A549 (cell line): ENCODE data around the gene SRGAP3. TPM values are rescaled to one million over a fixed set of nuclear protein-coding genes. Genes with fewer than 3 reads are reported as not detected.

Experiments
- ATAC-seq, 2 experiments: fragments of 200-7000 bp in 1 of 2; fragments of >200 bp in 1 of 2; cut with Nextera tagmentation in 1 of 2; cut with Tn5 transposase in 1 of 2; 3 replicates each; pipeline versions ENCODE4 v1.8.0 to v1.9.1; 2018 to 2020; ENCODE audit warnings: mild to moderate bottlenecking in 1 of 2, moderate library complexity in 1 of 2
- CTCF ChIA-PET: fragments of 300-600 bp; sonication (Branson Sonifier 250); formaldehyde crosslinking; extraction: SDS; loops from one replicate; lab custom pipeline; 2021; ENCODE audit warnings: antibody characterized with exemption, inconsistent platforms; lab: Yijun Ruan, JAX
- POLR2A ChIA-PET: fragments of 350-600 bp; formaldehyde crosslinking; extraction: SDS; loops from one replicate; lab custom pipeline; 2021; ENCODE audit warnings: antibody characterized with exemption, inconsistent platforms; lab: Yijun Ruan, JAX
- DNase-seq, 2 experiments: peaks; one replicate each; pipeline versions ENCODE4 v3.0.0 to v3.0.0-alpha.2; 2011 to 2016; ENCODE audit warnings: low read depth in 1 of 2, low spot score in 1 of 2
- FAIRE-seq: peaks from 2 replicates; lab custom pipeline; 2011; peaks lifted over from hg19 to GRCh38; lab: Jason Lieb, UNC
- H3K27ac ChIP-seq, 2 experiments: fragments of >200 bp; sonication (Bioruptor Twin); formaldehyde crosslinking; 3 replicates each; pipeline ENCODE4 v1.5.1; 2016 to 2017
- H3K4me1 ChIP-seq: fragments of >200 bp; sonication (Bioruptor Twin); formaldehyde crosslinking; 3 replicates; pipeline ENCODE4 v1.6.1; 2016
- H3K4me2 ChIP-seq: fragments of >200 bp; sonication (Bioruptor Twin); formaldehyde crosslinking; 3 replicates; pipeline ENCODE4 v1.6.1; 2016
- H3K4me3 ChIP-seq: fragments of >200 bp; sonication (Bioruptor Twin); formaldehyde crosslinking; 3 replicates; pipeline ENCODE4 v1.5.1; 2016
- H3K9me3 ChIP-seq: fragments of >200 bp; sonication (Bioruptor Twin); formaldehyde crosslinking; 3 replicates; pipeline ENCODE4 v1.6.1; 2016
- ATOH8 ChIP-seq: fragments of 250-450 bp; sonication (Bioruptor Pico); IDR thresholded peaks from 2 replicates; pipeline ENCODE4 v1.5.0; 2020; ENCODE audit warnings: low read depth, mild to moderate bottlenecking, moderate library complexity
- BCL3 ChIP-seq: fragments of >200 bp; sonication (Bioruptor Twin); formaldehyde crosslinking; IDR thresholded peaks from 3 replicates; pipeline ENCODE4 v1.6.1; 2016
- BHLHE40 ChIP-seq: IDR thresholded peaks from 2 replicates; pipeline ENCODE4 v1.6.1; 2012; ENCODE audit warnings: low read depth, low read length, inconsistent platforms
- CEBPB ChIP-seq, 2 experiments: fragments of >200 bp in 1 of 2; sonication (Bioruptor Twin) in 1 of 2; formaldehyde crosslinking in 1 of 2; IDR thresholded peaks; 2 replicates each; pipeline ENCODE4 v1.6.1; 2012 to 2016
- E2F6 ChIP-seq: IDR thresholded peaks from 2 replicates; pipeline ENCODE4 v1.6.1; 2012; ENCODE audit warnings: low read depth, borderline replicate concordance
- EHF ChIP-seq: fragments of 250-450 bp; sonication (Bioruptor Pico); IDR thresholded peaks from 2 replicates; pipeline ENCODE4 v1.5.0; 2020; ENCODE audit warnings: mild to moderate bottlenecking
- EHMT2 ChIP-seq: fragments of 200-600 bp; sonication (generic); IDR thresholded peaks from 2 replicates; pipeline ENCODE4 v1.6.1; 2016; ENCODE audit warnings: antibody characterized with exemption, low read depth, mild to moderate bottlenecking, moderate library complexity
- ESRRA ChIP-seq: fragments of 150-350 bp; IDR thresholded peaks from 2 replicates; pipeline ENCODE4 v1.6.1; 2014; ENCODE audit warnings: mild to moderate bottlenecking, low read length, borderline replicate concordance
- HEYL ChIP-seq: fragments of 250-450 bp; sonication (Bioruptor Pico); IDR thresholded peaks from 2 replicates; pipeline ENCODE4 v1.8.0; 2021; ENCODE audit warnings: mild to moderate bottlenecking, moderate library complexity
- HOXA7 ChIP-seq: fragments of 250-450 bp; sonication (Bioruptor Pico); IDR thresholded peaks from 2 replicates; pipeline ENCODE4 v1.5.0; 2020; ENCODE audit warnings: mild to moderate bottlenecking, moderate library complexity
- HOXB13 ChIP-seq: fragments of 250-450 bp; sonication (Bioruptor Pico); IDR thresholded peaks from 2 replicates; pipeline ENCODE4 v1.5.0; 2020; ENCODE audit warnings: low read depth, mild to moderate bottlenecking, moderate library complexity
- JUNB ChIP-seq: fragments of >200 bp; sonication (Bioruptor Twin); formaldehyde crosslinking; IDR thresholded peaks from 2 replicates; pipeline ENCODE4 v1.6.1; 2016
- KDM5A ChIP-seq: fragments of 200-600 bp; sonication (generic); IDR thresholded peaks from 2 replicates; pipeline ENCODE4 v1.6.1; 2016; ENCODE audit warnings: antibody characterized with exemption, mild to moderate bottlenecking
- MAFK ChIP-seq: fragments of 450-650 bp; IDR thresholded peaks from 2 replicates; pipeline ENCODE4 v1.6.1; 2014; ENCODE audit not compliant: partially characterized antibody
- POLR2A ChIP-seq: IDR thresholded peaks from 2 replicates; pipeline ENCODE4 v1.6.1; 2012; ENCODE audit warnings: mild to moderate bottlenecking, low read length
- RFX5 ChIP-seq: fragments of 450-650 bp; IDR thresholded peaks from 2 replicates; pipeline ENCODE4 v1.7.1; 2014; ENCODE audit warnings: antibody characterized with exemption, mild to moderate bottlenecking, moderate library complexity
- RNF2 ChIP-seq: fragments of 200-600 bp; sonication (generic); IDR thresholded peaks from 2 replicates; pipeline ENCODE4 v1.6.1; 2016; ENCODE audit warnings: low read depth, mild to moderate bottlenecking, antibody characterized with exemption, moderate library complexity, borderline replicate concordance
- TP53 ChIP-seq: fragments of 250-450 bp; sonication (Bioruptor Pico); IDR thresholded peaks from 2 replicates; pipeline ENCODE4 v1.5.0; 2021; ENCODE audit warnings: mild to moderate bottlenecking, moderate library complexity
- ZFP36 ChIP-seq: fragments of 450-650 bp; IDR thresholded peaks from 2 replicates; pipeline ENCODE4 v1.6.1; 2014; ENCODE audit warnings: borderline replicate concordance; ENCODE audit not compliant: partially characterized antibody
- ZNF302 ChIP-seq: fragments of 250-450 bp; sonication (Bioruptor Pico); IDR thresholded peaks from 2 replicates; pipeline ENCODE4 v1.9.0; 2021; ENCODE audit warnings: inconsistent platforms, mild to moderate bottlenecking, moderate library complexity
- ZSCAN20 ChIP-seq: fragments of 250-450 bp; sonication (Bioruptor Pico); IDR thresholded peaks from 2 replicates; pipeline ENCODE4 v1.8.0; 2022; ENCODE audit warnings: mild to moderate bottlenecking, moderate library complexity
- WGBS: methylation state at CpG from one replicate; pipeline ENCODE4 v1.1.6; 2017; ENCODE audit errors: missing lambda C conversion rate; 5-methylcytosine and 5-hydroxymethylcytosine counted together
- polyA plus RNA-seq, 4 experiments: library from polyadenylated mRNA; depleted of rRNA in 3 of 4; stranded (reverse); fragments of >200 nt; fragmentation: RNase III in 1 of 4; extraction: RNeasy Plus Mini Kit Qiagen cat#74134 plus additional on column Dnase treatment in 1 of 4; gene quantifications; 2 replicates in 3 of 4; 3 replicates in 1 of 4; pipeline ENCODE4 v1.2.3, GENCODE V29; 2011 to 2017
- TF ChIP-seq, protein P1 (sequence below): fragments of 200-600 bp; sonication (generic); IDR thresholded peaks from 2 replicates; pipeline ENCODE4 v1.6.1; 2016; ENCODE audit warnings: antibody characterized with exemption, mild to moderate bottlenecking, moderate library complexity

The SRGAP3 gene
- polyA plus RNA-seq, 2 of the 4 experiments (the other 2 are of a cell fraction) = 1.6 to 2.5 TPM

DNA sequence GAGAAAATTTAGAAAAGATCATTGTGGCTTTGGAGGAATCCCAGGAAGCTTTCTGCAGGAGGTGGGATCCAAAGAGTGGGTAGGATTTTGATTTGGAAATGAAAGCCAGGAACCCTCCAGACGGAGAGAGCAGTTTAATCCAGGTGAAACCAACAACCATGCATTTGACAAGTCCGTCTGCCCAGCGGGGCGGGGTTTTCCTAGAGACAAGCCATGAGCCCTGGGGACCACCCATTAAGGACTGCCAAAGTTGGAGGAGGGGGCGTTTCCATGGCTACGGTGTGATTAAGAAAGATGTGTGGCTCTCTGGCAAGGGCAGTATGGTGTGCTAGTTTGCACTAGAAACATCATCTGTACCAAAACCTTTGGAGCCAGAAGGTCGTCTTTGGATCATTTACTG, 53.4 kb downstream of the SRGAP3 start (continued):
- no peak for TF ChIP-seq CEBPB (IDR thresholded peaks at IDR 0.05)
- TF ChIP-seq ZSCAN20 (CRISPR knock-in tag) = no peak
- TF ChIP-seq, protein P1, sequence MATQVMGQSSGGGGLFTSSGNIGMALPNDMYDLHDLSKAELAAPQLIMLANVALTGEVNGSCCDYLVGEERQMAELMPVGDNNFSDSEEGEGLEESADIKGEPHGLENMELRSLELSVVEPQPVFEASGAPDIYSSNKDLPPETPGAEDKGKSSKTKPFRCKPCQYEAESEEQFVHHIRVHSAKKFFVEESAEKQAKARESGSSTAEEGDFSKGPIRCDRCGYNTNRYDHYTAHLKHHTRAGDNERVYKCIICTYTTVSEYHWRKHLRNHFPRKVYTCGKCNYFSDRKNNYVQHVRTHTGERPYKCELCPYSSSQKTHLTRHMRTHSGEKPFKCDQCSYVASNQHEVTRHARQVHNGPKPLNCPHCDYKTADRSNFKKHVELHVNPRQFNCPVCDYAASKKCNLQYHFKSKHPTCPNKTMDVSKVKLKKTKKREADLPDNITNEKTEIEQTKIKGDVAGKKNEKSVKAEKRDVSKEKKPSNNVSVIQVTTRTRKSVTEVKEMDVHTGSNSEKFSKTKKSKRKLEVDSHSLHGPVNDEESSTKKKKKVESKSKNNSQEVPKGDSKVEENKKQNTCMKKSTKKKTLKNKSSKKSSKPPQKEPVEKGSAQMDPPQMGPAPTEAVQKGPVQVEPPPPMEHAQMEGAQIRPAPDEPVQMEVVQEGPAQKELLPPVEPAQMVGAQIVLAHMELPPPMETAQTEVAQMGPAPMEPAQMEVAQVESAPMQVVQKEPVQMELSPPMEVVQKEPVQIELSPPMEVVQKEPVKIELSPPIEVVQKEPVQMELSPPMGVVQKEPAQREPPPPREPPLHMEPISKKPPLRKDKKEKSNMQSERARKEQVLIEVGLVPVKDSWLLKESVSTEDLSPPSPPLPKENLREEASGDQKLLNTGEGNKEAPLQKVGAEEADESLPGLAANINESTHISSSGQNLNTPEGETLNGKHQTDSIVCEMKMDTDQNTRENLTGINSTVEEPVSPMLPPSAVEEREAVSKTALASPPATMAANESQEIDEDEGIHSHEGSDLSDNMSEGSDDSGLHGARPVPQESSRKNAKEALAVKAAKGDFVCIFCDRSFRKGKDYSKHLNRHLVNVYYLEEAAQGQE = no peak

- H3K9me3 ChIP-seq = no peaks in the 10 kb centered on the region
- no peak overlapping the region for H3K27ac ChIP-seq
- DNase-seq = no peak
- FAIRE-seq = no peak
- TF ChIP-seq TP53 (CRISPR knock-in tag) (no peak), MAFK (no peak), EHF (CRISPR knock-in tag) (no peak), RFX5 (no peak), ZSCAN20 (CRISPR knock-in tag) (no peak), ZNF302 (CRISPR knock-in tag) (no peak), BCL3 (no peak), POLR2A (no peak)
- H3K4me1 ChIP-seq = no peaks in the 10 kb centered on the region
- H3K4me3 ChIP-seq = no peak overlapping the region
- ChIA-PET CTCF (interaction anchor here (1.3 kb wide), 1 partner anchor 30 kb away, joined by 3 read pairs; no protein-coding TSS in a partner anchor), POLR2A (no interaction called here)
- ATAC-seq = no peak
- H3K4me2 ChIP-seq = no peak overlapping the region
- 58% methylated on average over 3 of the region's 3 CpGs for WGBS
Observed at GRCh38 chr3:9195390-9195789, 54.1 kb downstream of the SRGAP3 start.

- H3K27ac ChIP-seq = no peak overlapping the region
- no peaks in the 10 kb centered on the region for H3K4me1 ChIP-seq
- DNase-seq (peak in 1 of 2 experiments; percentile 10), FAIRE-seq (no peak), ATAC-seq (no peak)
- H3K4me2 ChIP-seq = no peak overlapping the region
- CTCF ChIA-PET = interaction anchor here (1.3 kb wide), 1 partner anchor 31 kb away, joined by 3 read pairs; no protein-coding TSS in a partner anchor
- H3K4me3 ChIP-seq = no peak overlapping the region
- 25% methylated on average over 4 of the region's 4 CpGs for WGBS
- POLR2A ChIA-PET = no interaction called here
- no peaks in the 10 kb centered on the region for H3K9me3 ChIP-seq
- TF ChIP-seq KDM5A = no peak
- TF ChIP-seq E2F6 = no peak
- TF ChIP-seq, protein P1 = no peak
- no peak for TF ChIP-seq HEYL (CRISPR knock-in tag)
- no peak for TF ChIP-seq RNF2
- no peak for TF ChIP-seq EHMT2
- TF ChIP-seq HOXB13 (CRISPR knock-in tag) = no peak
- no peak for TF ChIP-seq HOXA7 (CRISPR knock-in tag)
- TF ChIP-seq BHLHE40 = no peak
- no peak for TF ChIP-seq ZFP36
- no peak for TF ChIP-seq ATOH8
- no peak for TF ChIP-seq BCL3
- TF ChIP-seq ESRRA = no peak
- no peak for TF ChIP-seq JUNB
- TF ChIP-seq RFX5 = no peak
Observed at GRCh38 chr3:9194509-9195184, 54.8 kb downstream of the SRGAP3 start.
